DLD1 (cell line): ENCODE data around the gene NUP88.
"Not testable (repeated sequence)": the region's sequence is repeated elsewhere in the genome, so short reads cannot be mapped to it uniquely, and the experiment has no call there.

Experiments used
- in situ Hi-C: cut with HindIII; loops from 2 replicates; pipeline ENCODE4 v1.10.0; 2017; ENCODE audit warnings: low sequenced_read_pairs

Gene NUP88

DNA sequence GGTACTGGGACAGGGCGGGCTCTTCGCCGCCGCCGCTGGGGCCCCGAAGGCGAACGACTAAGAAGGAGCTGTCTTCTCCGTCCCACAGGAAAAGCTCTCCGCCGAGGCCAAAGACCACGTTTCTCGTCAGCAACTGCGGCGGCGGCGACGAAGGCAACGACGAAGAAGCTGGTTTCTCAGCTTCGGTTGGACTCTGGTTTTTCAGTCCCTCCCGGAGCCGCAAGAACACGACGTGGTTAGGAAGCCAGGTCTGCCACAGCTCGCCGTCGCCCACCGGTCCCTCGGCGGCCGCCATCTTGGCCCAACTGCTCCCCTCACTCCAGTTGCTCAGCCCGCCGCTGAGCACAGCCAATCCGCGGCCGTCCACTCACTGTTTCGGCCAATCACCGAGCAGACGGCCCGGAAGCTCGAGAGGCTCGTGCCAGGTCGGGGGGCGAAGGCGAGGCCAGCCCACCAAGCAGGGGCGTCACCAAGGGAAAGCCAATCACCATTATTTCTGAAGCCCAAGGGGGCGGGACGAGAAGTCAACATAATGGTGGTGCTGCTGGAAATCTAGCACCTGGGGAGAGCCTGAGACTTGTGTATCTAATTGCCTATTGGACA lies at the start of gene NUP88:
TSS of gene NUP88 (minus strand) at position 307 of the 603 bp plus-strand sequence. CDS start at position 295, 12 bp downstream.
- in situ Hi-C loops = no loop called here

DNA sequence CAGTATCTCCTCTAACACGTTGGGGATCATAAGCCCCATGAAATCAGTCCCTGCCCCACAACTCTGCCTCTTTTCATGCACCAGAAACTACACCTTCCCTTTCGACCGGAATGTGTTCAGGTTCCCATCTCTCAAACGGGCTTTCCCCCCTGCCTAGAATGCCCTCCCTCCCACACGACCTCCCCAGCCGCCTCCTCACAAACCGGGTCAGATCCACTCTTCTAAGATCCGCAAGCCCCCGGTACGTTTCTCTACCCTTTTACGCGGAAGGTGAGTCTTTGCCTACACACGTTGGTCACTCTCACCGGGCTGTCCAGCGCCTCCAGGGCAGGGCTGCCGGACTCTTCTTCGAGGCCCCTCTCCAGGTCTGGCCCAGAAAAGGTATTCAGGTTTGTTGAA lies 48.6 kb upstream of the NUP88 start:
- in situ Hi-C loops = no loop called here

DNA sequence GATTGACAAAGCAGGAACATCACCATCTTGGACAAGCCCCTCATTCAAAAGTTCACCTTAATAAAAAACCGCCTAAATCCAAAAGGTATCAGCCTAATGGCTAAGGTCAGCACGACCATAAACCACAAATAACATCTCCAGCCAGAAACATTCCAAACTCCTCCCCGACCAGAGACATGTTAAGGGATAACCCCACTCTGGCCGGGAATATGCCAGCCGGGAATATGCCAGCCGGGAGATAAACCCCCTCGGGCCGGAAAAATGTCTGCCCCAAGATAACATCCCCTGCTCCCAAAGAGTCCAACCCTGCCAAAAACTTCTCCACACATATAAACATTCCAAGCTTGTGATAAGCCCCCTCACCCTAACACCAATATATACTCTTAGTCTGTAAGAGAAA lies 48.0 kb upstream of the NUP88 start:
- in situ Hi-C loops = no loop called here

DNA sequence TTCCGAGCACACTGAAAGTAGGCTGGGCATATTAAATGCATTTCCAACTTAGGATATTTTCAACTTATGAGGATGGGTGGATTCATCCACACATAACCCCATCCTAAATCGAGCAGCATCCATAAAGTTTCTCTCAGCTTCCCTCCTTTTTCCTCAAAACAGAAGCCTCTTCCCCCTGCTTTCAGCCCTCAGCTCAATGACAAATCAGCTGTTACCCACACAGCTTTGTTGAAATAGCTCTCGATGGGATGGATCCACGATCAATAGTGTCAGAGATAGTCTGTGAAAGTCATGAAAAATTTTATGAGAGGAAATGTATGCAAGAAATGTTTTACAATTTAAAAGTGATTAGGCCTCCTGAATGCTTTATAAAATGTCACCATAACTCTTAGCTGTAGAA lies 46.8 kb upstream of the NUP88 start:
- in situ Hi-C loops = no loop called here

DNA sequence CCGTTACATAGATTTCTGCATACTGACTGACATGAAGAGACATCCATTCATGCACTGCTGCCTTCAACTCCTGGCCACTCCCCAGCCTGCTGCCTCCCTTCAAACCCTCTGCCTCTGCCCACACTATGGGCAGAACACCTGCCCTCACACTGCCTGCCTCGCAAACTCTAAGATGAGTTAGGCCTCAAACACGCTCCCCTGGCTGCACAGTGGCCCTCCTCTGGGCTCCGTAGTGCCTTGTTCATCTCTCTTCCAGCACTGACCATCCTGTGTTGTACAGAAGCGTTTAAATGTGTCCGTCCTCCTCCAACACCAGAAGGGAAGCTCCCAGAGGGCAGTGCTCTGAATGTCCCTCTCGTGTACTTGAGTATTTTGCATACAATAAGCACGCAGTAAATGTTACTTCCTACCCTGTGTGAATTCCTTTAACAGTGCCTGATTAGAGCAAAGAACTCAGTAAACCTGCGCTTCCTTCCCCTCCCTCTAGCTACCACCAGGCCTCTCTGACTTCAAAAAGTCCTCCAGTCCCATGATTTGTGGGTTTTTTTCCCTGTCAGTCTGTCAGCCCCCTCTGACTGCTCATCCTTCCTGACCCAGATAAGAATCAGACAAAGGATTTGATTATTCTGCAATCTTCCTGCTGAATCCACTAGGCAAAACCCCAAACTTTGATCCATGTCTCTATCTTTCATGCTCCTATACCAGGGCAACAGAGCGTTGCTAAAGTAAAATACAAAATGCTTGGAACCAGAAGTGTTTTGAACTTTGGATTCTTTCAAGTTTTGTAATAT lies 45.5 kb upstream of the NUP88 start:
- in situ Hi-C loops = no loop called here

DNA sequence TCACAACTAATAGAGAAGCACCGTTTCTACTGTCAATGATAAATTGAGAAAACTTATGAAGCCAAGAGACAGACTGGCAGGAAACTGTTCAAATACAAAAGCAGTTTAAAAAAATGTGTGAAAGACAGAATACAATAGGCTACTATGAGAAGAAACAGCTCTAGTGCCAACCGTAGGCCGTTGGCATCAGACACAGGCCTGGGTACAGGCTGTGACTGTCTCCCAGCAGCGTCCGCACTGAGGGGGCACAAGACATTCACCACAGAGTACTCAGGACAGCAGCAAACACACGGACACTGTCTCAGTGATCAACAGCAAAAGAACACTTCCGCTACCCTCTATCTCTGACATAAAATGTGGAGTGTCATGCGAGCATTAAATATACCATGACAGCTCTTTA lies 27.3 kb upstream of the NUP88 start:
- in situ Hi-C loops = no loop called here

DNA sequence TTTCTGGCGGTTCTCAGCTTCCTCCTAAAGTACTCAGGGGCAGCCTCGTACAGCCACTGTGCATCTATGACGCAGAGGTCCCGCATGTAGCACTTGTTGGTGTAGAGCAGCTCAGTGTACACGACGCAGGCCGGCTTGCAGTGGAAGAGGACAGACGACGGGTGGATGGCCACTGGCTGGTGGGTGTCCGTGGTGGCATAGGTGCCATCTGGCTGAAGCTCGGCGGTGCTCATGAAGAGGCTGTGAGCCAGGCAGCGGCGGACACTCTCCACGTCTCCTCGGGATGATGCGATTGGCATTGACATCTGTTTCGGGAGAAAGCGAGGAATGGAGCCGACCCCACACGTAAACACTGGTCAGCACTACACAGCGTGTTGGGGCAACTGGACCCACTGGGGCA lies 24.7 kb upstream of the NUP88 start:
- in situ Hi-C loops = no loop called here

DNA sequence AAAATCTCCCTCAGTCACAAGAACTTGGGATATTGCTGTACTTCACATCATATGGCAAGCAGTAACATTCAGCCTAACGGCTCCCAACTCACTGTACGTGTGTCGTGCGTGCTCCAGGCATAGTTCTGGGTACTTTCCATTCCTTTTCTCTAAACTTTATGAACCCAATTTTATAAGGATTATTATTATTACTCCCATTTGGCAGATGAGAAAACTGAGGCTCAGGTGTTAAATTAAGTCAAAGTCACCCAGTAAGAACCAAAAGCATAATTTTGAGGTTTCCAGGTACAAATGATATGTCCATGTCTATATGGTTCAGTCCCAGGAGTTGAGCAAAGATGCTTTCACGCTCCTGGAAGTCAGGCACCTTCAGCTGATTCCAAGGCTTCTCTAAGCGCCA lies 24.3 kb upstream of the NUP88 start:
- in situ Hi-C loops = no loop called here

DNA sequence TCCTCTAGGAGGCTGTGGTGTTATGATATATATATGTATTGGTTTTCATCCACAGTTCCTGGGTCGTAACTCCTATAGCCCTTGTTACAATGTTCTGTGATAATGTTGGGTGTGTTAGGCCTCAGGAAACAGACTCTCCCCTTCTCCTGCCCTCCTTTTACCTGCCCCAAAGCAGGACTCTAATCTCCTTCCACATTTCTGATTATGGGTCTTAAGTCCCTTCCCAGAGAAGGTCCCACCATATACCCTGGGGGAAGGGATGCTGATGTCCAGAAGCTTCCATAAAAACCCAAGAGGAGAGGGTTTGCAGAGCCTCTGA lies 19.9 kb upstream of the NUP88 start:
- in situ Hi-C loops = no loop called here

DNA sequence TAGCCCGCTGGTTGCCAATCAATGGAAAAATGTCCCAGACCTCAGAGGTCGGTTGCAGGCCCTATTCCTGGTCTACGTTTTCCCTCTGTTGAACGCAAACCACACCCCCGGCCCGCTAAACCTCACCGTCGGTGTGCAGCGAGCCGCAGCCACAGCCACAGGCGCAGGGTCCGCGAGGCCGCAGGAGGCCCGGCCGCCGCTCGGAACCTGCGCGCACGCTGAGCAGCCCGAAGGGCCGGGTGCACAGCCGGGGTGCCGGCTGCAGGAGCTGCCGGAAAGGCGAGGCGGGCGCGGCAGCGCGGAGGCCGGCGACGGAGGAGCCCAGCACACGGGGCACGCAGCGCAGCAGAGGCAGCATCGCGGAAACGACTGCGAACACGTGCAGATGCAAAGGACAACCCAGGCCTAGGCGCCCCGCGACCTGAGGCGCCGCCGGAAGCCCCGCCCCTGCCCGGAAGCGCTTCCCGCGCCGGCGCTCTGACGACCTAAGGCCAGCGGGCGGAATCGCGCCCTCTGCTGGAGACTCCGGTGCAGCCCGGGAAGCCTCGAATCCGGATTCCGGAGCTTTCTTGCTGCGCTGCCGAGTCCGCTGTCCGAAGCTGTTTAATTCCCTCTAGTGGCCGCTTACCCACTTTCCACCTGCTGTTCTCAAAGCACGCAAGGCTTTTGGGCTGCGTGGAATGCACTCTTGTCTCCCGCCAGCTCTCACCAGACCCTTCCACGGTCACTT lies 19.4 kb upstream of the NUP88 start, which contains the start of gene C1QBP:
TSS of gene C1QBP (minus strand) at position 440 of the 730 bp plus-strand sequence. CDS start at position 358, 82 bp downstream.
- in situ Hi-C loops = no loop called here

DNA sequence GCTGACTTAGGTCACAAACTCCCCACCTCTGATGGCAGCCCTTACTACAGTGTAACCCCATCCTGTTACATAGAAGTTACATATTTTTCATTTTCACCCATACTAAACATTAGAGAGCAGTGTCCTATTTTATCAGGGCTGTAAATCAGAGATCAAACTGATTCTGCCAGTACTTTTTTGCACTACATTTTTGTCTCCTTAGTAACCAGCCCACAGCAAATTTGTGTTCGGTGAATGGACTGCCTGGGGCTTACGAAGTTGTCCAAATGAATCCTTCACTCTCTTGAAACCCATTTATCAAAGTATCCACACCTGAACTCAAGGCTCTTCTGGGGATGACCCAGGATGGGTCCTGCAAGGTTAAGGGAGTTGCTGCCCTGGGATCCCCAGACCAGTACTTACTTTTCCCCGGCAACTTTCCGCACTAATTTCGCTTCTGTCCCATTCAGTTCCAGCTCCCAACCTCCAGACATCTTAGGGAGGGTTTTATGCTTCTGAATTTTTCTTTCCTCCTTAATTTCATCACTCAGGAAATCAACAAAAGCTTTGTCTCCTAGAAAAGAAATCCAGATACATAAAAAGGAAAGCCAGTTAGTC lies 18.4 kb upstream of the NUP88 start:
- in situ Hi-C loops = no loop called here

DNA sequence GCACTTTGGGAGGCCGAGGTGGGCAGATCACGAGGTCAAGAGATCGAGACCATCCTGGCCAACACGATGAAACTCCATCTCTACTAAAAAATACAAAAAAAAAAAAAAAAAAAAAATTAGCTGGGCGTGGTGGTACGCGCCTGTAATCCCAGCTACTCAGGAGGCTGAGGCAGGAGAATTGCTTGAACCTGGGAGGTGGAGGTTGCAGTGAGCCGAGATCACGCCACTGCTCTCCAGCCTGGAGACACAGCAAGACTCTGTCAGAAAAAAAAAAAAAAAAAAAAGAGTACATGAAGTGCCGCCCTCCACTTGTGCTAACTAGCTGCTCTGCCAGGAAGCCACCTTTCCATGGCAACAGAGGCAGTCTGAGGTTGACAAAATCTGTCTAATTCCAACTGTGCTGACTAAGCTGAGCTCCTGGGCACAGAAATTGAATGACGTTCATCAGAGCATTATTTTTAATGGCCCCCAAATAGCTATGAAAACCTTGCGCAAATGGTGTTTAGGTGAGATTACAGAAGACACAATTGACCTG lies 16.4 kb upstream of the NUP88 start:
- in situ Hi-C loops = not testable (repeated sequence)

DNA sequence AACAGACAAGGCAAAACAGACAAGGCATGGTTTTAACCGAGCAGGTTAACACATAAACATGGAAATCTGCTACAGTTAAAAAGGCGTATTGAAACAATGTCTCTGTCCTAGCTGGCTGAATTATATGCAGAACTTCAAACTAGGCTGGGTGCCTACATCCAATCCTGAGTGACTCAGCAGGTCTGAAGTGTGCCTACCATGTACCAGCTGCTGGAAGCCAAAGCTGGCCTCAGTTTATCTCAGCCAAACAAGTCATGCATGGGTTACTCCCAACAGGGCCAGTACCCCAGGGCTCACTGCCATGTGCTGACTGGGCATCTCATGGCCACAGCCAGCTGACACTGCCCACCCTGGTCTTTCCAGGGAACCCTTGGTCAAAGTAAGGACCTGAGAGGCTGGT lies 15.5 kb upstream of the NUP88 start:
- in situ Hi-C loops = no loop called here

DNA sequence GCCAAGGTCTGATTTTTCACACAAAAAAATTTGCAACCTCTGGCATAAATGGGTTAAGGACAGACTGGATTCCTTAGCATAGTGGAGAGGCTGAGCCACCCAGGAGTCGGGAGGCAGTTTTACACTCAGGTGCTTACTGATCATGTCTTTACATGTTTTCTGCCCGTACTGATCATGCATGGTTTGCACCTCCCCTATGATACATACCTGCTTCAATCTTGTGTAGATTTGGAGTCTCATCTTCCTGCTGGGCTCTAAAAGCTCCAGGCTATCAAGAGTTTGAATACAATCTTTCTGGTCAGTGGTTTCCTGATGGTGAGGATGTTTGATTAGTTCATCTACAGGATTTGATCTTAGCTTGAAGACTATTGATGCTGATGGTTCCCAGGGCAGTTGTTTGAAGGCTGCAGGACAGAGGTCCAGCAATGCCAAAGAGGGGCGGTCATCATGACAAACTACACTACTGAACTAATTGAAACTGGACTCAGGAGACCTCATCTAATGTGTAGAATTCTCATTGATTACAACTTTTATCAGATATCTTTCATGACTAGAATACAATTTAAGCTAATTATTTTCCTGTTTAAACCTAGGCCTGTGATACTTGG lies 12.6 kb upstream of the NUP88 start:
- in situ Hi-C loops = no loop called here

DNA sequence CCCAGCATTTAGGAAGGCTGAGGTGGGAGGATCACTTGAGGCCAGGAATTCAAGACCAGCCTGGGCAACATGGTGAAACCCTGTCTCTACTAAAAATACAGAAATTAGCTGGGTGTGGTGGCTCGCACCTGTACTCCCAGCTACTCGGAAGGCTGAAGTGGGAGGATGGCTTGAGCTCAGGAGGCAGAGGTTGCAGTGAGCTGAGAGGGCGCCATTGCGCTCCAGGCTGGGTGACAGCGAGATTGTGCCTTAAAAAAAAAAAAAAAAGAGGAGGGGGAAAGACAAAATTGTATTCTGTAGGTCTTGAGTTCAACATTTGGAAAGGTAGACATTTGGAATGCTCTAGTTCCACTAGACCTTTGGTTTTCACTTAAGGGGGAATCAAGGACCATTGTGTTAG lies 11.8 kb upstream of the NUP88 start:
- in situ Hi-C loops = not testable (repeated sequence)

DNA sequence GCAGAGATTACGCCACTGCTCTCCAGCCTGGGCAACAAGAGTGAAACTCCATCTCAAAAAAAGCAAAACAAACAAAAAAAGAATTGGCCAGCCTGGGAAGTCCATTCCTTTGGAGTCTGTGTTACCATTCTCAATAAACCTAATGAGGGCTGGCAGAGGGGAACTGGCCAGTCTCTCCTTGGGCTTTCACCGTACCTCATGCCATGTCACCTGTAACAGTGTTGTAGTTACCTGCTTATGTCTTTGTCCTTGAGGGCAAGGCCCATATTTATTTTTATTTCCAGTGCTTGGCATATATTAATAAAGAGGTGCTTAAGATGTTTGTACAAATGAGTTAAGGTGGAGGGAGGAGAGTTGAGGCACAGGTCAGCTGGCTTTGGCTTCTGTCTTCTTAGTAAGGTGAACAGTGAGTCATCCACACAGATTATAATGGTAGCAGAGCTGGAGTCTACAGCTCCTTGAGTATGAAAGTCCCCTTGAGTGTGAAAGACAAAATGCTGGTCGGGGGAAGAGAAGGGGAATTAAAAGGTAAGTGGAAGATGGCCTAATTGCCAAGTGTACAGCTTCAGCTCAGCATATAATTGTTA lies 11.0 kb upstream of the NUP88 start:
- in situ Hi-C loops = no loop called here

DNA sequence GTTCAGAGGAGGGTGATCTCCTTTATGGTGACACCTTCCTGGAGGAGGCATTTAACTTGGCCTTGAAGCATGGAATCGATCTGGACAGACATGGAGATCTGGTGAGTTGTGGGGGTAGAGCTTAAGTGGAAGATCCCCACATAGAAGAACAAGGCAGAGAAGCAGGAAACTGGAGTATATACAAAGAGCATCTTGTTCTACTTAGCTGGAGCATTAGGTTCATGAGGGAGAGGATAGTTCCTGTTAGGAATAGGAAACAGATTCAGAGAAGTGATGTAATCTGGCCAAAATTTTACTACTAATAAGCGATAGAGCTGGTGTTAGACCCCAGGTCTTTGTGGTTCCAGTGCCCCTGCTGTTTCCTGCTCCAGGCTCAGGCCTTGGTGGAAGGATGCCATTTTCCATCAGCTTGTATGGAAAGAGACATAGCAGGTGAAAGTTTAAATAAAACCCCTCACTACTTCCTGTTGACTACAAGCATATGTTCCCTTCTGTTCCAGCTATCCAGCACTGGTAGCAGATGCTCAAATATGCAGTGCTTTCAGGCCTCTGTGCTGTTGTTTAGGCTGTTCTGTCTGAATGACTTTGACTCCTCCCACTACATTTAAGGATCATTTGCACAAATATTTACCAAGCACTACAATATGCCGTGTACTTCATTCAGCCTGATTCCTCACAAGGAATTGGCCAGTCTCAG lies 9.9 kb upstream of the NUP88 start:
- in situ Hi-C loops = no loop called here

DNA sequence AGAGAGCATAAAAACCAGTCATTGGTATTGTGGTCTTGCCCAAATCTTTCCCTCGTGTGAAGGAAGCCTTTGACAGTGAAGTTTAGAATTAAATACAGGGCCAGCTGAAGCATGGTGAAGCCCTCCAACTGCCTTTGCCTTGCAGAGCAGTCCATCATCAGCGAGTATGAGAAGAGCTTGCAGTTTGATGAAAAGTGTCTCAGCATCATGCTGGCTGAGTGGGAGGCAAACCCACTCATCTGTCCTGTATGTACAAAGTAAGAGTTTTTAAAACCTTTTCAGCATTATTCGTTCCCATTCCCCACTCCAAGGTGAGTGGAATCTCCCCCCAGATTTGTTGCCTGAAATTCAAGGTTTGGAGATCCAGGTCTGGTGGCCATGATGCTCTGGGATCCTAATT lies 6.4 kb upstream of the NUP88 start:
- in situ Hi-C loops = no loop called here

DNA sequence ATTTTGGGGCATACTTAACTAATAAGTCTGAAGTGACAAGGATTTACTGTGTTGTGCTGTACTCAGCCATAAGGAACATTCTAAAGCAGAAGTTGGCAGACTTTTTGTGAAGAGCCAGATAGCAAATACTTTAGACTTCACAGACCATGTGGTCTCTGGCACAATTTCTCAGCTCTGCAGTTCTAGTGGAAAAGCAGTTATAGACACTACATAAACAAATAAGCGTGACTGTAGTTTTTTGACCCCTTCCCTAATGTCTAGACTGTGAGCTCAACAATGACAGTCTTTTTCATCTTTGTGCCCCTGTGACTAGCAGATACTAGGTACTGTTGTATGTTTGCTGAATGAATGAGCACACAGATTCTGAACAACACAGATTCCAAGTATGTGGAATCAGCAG lies 5.4 kb upstream of the NUP88 start:
- in situ Hi-C loops = no loop called here

DNA sequence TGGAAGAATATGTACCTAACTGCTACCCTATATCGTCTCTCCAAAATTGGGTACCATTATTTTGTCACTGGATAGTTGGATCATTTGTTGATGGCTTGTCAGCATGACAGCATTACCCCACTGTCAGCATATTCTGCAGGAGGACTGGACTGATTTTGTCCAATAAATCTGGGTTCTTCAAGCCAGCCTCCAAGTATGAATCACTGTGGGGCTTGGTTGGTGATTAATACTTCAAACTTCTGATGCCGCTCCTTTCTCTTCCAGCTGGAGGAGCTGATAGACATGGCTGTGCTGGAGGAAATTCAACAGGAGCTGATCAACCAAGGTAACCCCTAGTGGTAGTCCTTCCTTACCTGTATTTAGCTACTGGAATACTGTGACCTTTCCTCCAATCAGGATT lies 3.0 kb upstream of the NUP88 start:
- in situ Hi-C loops = no loop called here
